OCI-LY7 (cell line): Measurements from ENCODE around the gene MED15.

Source experiments
- EZH2phosphoT487 ChIP-seq: fragments of 200-600 bp; sonication (generic); IDR thresholded peaks from 2 replicates; pipeline ENCODE4 v1.6.1; 2018; ENCODE audit warnings: low read depth, borderline replicate concordance, mild to moderate bottlenecking, mixed run types, antibody characterized with exemption, low read length, moderate library complexity, mixed read lengths
- TF ChIP-seq, protein P1 (sequence below): fragments of 200-600 bp; sonication (generic); conservative IDR thresholded peaks from 2 replicates; pipeline ENCODE4 v1.5.1; 2014; ENCODE audit warnings: mild to moderate bottlenecking, antibody characterized with exemption, low read length, moderate library complexity, mixed read lengths

DNA sequence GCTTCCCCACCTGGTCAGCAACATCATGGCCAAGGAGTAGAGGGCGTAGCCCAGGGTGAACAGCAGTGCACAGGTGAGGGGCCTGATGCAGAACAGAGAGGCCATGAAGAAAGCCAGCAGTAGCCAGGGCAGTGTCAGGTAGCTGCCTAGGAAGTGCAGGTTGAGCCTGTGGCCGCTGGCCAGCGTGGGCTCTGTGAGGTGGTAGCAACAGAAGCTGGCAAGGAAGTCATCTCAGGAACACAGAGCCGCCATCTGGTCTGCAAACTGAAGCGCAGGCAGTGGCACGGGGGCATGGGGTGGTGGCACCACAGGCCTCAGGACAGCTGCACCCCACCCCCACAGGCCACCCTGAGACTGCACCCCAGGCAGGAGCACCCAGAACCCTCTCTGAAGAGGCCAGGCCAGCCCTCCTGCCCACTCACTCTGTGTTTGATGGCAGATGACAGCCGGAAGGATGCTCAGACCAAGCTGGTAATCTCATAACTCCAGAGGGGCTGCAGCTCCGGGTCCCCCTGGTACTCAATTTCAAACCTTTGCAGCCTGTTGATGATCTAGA lies 95.3 kb downstream of the MED15 start:
- TF ChIP-seq, protein P1, sequence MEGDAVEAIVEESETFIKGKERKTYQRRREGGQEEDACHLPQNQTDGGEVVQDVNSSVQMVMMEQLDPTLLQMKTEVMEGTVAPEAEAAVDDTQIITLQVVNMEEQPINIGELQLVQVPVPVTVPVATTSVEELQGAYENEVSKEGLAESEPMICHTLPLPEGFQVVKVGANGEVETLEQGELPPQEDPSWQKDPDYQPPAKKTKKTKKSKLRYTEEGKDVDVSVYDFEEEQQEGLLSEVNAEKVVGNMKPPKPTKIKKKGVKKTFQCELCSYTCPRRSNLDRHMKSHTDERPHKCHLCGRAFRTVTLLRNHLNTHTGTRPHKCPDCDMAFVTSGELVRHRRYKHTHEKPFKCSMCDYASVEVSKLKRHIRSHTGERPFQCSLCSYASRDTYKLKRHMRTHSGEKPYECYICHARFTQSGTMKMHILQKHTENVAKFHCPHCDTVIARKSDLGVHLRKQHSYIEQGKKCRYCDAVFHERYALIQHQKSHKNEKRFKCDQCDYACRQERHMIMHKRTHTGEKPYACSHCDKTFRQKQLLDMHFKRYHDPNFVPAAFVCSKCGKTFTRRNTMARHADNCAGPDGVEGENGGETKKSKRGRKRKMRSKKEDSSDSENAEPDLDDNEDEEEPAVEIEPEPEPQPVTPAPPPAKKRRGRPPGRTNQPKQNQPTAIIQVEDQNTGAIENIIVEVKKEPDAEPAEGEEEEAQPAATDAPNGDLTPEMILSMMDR = 0 out of 2 replicates have a peak, but pooled peaks have one; percentile 16
- TF ChIP-seq EZH2phosphoT487 = no peak
